ENCODE results near the gene PLEKHN1.
"Not testable (repeated sequence)": the region's sequence is repeated elsewhere in the genome, so short reads cannot be mapped to it uniquely, and the experiment has no call there.

The PLEKHN1 gene

GRCh38 chr1:974293-974640 is 8.0 kb downstream of the PLEKHN1 start:
- DNase-seq (ENCODE audit: low spot score) = no peak

- no peak for DNase-seq (ENCODE audit: low spot score)
These were observed 8.5 kb downstream of the PLEKHN1 start for GRCh38 chr1:974687-975328.

- DNase-seq (ENCODE audit: low spot score) = no peak
These were observed 9.1 kb downstream of the PLEKHN1 start for GRCh38 chr1:975365-975764.

GRCh38 chr1:975896-976683 is 9.8 kb downstream of the PLEKHN1 start:
- DNase-seq (ENCODE audit: low spot score) = peak; percentile 54

GRCh38 chr1:976791-977190 is 10.5 kb downstream of the PLEKHN1 start:
- not testable (repeated sequence) for DNase-seq (ENCODE audit: low spot score)

- DNase-seq (ENCODE audit: low spot score) = no peak
These were observed 12.0 kb downstream of the PLEKHN1 start for GRCh38 chr1:978069-978834.

- DNase-seq (ENCODE audit: low spot score) = no peak
These were observed 12.8 kb downstream of the PLEKHN1 start for GRCh38 chr1:978835-979743.

- no peak for DNase-seq (ENCODE audit: low spot score)
These were observed 13.4 kb downstream of the PLEKHN1 start for GRCh38 chr1:979744-980072.

- DNase-seq (ENCODE audit: low spot score) = no peak
These were observed 13.9 kb downstream of the PLEKHN1 start for GRCh38 chr1:980137-980571.

GRCh38 chr1:980602-981395 is 14.5 kb downstream of the PLEKHN1 start:
- DNase-seq (ENCODE audit: low spot score) = no peak

- no peak for DNase-seq (ENCODE audit: low spot score)
These were observed 15.2 kb downstream of the PLEKHN1 start for GRCh38 chr1:981491-981954.

GRCh38 chr1:981955-982558 is 15.8 kb downstream of the PLEKHN1 start, which contains the start of gene PERM1:
Gene PERM1 (minus strand): TSS chr1:982093. CDS start chr1:981029, 1,064 bp downstream.
- DNase-seq (ENCODE audit: low spot score) = no peak

GRCh38 chr1:982765-983436 is 16.6 kb downstream of the PLEKHN1 start:
- no peak for DNase-seq (ENCODE audit: low spot score)

GRCh38 chr1:983798-984475 is 17.7 kb downstream of the PLEKHN1 start:
- DNase-seq (ENCODE audit: low spot score) = peak; percentile 41

- no peak for DNase-seq (ENCODE audit: low spot score)
These were observed 18.2 kb downstream of the PLEKHN1 start for GRCh38 chr1:984476-984814.

GRCh38 chr1:985126-985525 is 18.8 kb downstream of the PLEKHN1 start:
- no peak for DNase-seq (ENCODE audit: low spot score)

- DNase-seq (ENCODE audit: low spot score) = not testable (repeated sequence)
These were observed 21.8 kb downstream of the PLEKHN1 start for GRCh38 chr1:988061-988460.

- DNase-seq (ENCODE audit: low spot score) = not testable (repeated sequence)
These were observed 25.0 kb downstream of the PLEKHN1 start for GRCh38 chr1:991275-991674.

GRCh38 chr1:991895-992294 is 25.6 kb downstream of the PLEKHN1 start:
- no peak for DNase-seq (ENCODE audit: low spot score)
